OCI-LY1 (cell line): ENCODE measurements around the gene SLC22A1.

Experiments
- H2AFZ ChIP-seq: fragments of 200-600 bp; sonication (generic), shearing (Covaris generic); 2 replicates; pipeline ENCODE4 v1.6.0; 2014; ENCODE audit warnings: antibody characterized with exemption, mild to moderate bottlenecking, low read length
- H3F3A ChIP-seq: fragments of 200-600 bp; sonication (generic), shearing (Covaris generic); 2 replicates; pipeline ENCODE4 v1.6.0; 2014; ENCODE audit warnings: mild to moderate bottlenecking, antibody characterized with exemption, low read length, moderate library complexity; ENCODE audit not compliant: insufficient read depth
- H3K27ac ChIP-seq: fragments of 200-600 bp; sonication (generic); 2 replicates; pipeline ENCODE4 v1.5.1; 2014; ENCODE audit warnings: low read length, mixed run types, mild to moderate bottlenecking, low read depth; ENCODE audit not compliant: poor library complexity, severe bottlenecking
- H3K27me3 ChIP-seq: fragments of 200-600 bp; sonication (generic); 2 replicates; pipeline ENCODE4 v1.6.0; 2014; ENCODE audit warnings: antibody characterized with exemption, mild to moderate bottlenecking, low read length, moderate library complexity; ENCODE audit not compliant: insufficient read depth
- H3K36me3 ChIP-seq: fragments of 200-600 bp; sonication (generic); 2 replicates; pipeline ENCODE4 v1.6.1; 2014; ENCODE audit warnings: mild to moderate bottlenecking, antibody characterized with exemption, low read length, moderate library complexity, mixed read lengths; ENCODE audit not compliant: insufficient read depth
- H3K4me1 ChIP-seq: fragments of 200-600 bp; sonication (generic); 2 replicates; pipeline ENCODE4 v1.5.1; 2014; ENCODE audit warnings: mild to moderate bottlenecking, low read length, moderate library complexity; ENCODE audit not compliant: insufficient read depth, severe bottlenecking
- H3K4me2 ChIP-seq: fragments of 200-600 bp; sonication (generic), shearing (Covaris generic); 2 replicates; pipeline ENCODE4 v1.6.1; 2014; ENCODE audit warnings: low read length
- H3K4me3 ChIP-seq: fragments of 200-600 bp; sonication (generic); 2 replicates; pipeline ENCODE4 v1.5.1; 2014; ENCODE audit warnings: low read length, low read depth, mild to moderate bottlenecking, mixed read lengths; ENCODE audit not compliant: poor library complexity, severe bottlenecking
- H3K79me2 ChIP-seq: fragments of 200-600 bp; shearing (Covaris generic); 2 replicates; pipeline ENCODE4 v1.6.1; 2016; ENCODE audit warnings: mixed run types, low read length, mixed read lengths; ENCODE audit not compliant: insufficient read depth
- H3K9ac ChIP-seq: fragments of 200-600 bp; sonication (generic), shearing (Covaris generic); 2 replicates; pipeline ENCODE4 v1.6.1; 2014; ENCODE audit warnings: mild to moderate bottlenecking, low read length, mixed read lengths
- H3K9me2 ChIP-seq: fragments of 200-600 bp; sonication (generic), shearing (Covaris generic); 2 replicates; pipeline ENCODE4 v1.6.1; 2014; ENCODE audit warnings: low read depth, mild to moderate bottlenecking, low read length, mixed read lengths
- H3K9me3 ChIP-seq: fragments of 200-600 bp; shearing (Covaris generic); 2 replicates; pipeline ENCODE4 v1.6.1; 2014; ENCODE audit warnings: low read length, mixed read lengths
- H4K20me1 ChIP-seq: fragments of 200-600 bp; sonication (generic), shearing (Covaris generic); 2 replicates; pipeline ENCODE4 v1.6.0; 2016; ENCODE audit warnings: mild to moderate bottlenecking, low read length; ENCODE audit not compliant: insufficient read depth
- EZH2 ChIP-seq: fragments of 200-600 bp; sonication (generic), shearing (Covaris generic); IDR thresholded peaks from 2 replicates; pipeline ENCODE4 v1.8.0; 2017; ENCODE audit warnings: borderline replicate concordance, mixed run types, mild to moderate bottlenecking, antibody characterized with exemption, low read length, moderate library complexity, mixed read lengths
- TF ChIP-seq, protein P1 (sequence below): fragments of 200-600 bp; sonication (generic), shearing (Covaris generic); IDR thresholded peaks from 2 replicates; pipeline ENCODE4 v1.5.1; 2017; ENCODE audit warnings: mild to moderate bottlenecking, antibody characterized with exemption, low read length, moderate library complexity, mixed read lengths

Gene SLC22A1

DNA sequence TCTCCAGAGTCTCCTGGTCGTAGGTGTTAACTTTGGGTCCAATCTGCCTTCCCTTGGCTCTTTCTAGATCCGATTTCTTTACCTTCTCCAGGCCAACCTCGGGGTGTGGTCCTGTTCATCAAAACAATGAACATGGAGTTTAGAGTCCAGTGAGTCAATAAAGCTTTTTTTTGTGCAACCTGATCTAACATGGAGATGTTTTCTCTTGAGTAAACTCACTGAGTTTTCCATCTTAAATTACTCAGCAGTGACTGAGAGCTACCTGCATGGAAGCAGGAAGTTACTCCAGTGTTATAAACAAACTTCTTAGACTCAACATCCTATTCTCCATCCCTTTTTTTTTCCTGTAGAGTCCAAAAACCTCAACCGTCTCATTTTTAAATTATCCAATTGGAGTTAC, 14.9 kb upstream of the SLC22A1 start:
- TF ChIP-seq, protein P1, sequence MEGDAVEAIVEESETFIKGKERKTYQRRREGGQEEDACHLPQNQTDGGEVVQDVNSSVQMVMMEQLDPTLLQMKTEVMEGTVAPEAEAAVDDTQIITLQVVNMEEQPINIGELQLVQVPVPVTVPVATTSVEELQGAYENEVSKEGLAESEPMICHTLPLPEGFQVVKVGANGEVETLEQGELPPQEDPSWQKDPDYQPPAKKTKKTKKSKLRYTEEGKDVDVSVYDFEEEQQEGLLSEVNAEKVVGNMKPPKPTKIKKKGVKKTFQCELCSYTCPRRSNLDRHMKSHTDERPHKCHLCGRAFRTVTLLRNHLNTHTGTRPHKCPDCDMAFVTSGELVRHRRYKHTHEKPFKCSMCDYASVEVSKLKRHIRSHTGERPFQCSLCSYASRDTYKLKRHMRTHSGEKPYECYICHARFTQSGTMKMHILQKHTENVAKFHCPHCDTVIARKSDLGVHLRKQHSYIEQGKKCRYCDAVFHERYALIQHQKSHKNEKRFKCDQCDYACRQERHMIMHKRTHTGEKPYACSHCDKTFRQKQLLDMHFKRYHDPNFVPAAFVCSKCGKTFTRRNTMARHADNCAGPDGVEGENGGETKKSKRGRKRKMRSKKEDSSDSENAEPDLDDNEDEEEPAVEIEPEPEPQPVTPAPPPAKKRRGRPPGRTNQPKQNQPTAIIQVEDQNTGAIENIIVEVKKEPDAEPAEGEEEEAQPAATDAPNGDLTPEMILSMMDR, result no peak
- no peak for TF ChIP-seq EZH2
- Histone ChIP-seq H3K36me3 (peaks cover 7% of the 10 kb centered on the region; the same call in 1 of the 2 replicates), H3K4me1 (no peaks in the 10 kb centered on the region), H3K4me3 (no peak overlapping the region), H3K9ac (no peak overlapping the region), H3K27ac (no peak overlapping the region), H3F3A (no peaks in the 10 kb centered on the region), H2AFZ (no peak overlapping the region), H4K20me1 (no peaks in the 10 kb centered on the region), H3K79me2 (no peaks in the 10 kb centered on the region), H3K4me2 (no peak overlapping the region), H3K9me2 (no peaks in the 10 kb centered on the region), H3K9me3 (no peaks in the 10 kb centered on the region), H3K27me3 (no peaks in the 10 kb centered on the region)

DNA sequence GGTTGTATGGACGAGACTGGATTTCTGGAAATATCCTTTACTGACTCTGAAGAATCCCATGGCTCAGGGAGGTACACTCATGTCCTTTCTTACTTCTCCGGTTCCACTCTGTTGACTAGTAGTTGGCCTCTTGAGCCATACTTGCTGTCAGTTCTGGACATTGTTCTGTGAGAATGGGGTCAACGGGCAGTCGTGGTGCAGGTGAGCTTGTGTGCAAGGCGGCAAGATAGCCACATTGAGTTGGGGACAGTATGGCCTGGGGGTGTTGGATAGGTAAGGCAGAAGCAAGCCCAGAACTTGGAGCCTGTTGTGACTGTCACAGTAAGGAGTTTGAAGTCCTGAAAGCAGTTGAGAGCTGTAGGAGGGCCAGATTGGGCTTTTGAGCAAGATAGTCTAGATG, 13.5 kb upstream of the SLC22A1 start:
- Histone ChIP-seq H3K36me3 (peaks cover 7% of the 10 kb centered on the region; the same call in 1 of the 2 replicates), H3K9ac (no peak overlapping the region), H3F3A (no peaks in the 10 kb centered on the region), H3K27me3 (no peaks in the 10 kb centered on the region), H3K27ac (no peak overlapping the region), H3K4me1 (no peaks in the 10 kb centered on the region), H3K4me3 (no peak overlapping the region), H3K4me2 (no peak overlapping the region), H3K9me3 (no peaks in the 10 kb centered on the region), H3K79me2 (no peaks in the 10 kb centered on the region), H2AFZ (no peak overlapping the region), H3K9me2 (no peaks in the 10 kb centered on the region), H4K20me1 (no peaks in the 10 kb centered on the region)
- TF ChIP-seq EZH2, result no peak
- TF ChIP-seq, protein P1, result no peak

DNA sequence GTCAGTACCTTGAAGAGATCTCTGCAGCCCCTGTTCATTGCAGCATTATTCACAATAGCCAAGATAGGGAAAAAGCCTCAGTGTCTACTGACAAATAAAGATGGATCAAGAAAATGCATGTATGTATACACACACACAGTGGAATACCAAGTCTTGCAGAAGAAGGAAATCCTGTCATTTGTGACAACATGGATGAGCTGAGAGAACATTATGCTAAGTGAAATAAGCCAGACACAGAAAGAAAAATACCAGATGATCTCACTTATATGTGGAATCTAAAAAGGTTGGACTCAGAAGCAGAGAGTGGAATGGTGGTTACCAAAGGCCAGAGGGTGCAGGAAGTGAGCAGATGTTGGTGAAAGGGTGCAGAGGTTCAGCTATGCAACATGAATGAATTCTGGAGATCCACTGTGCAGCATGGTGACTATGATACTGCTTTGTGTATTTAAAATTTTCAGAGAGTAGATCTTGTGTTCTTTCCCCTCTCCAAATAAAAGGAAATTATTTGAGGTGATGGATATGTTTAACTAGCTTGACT, 11.0 kb upstream of the SLC22A1 start:
- H3F3A ChIP-seq, result no peaks in the 10 kb centered on the region
- H3K4me1 ChIP-seq, result no peaks in the 10 kb centered on the region
- no peaks in the 10 kb centered on the region for H3K36me3 ChIP-seq
- H3K4me3 ChIP-seq, result no peak overlapping the region
- no peak overlapping the region for H3K27ac ChIP-seq
- TF ChIP-seq, protein P1, result no peak
- H3K27me3 ChIP-seq, result no peaks in the 10 kb centered on the region
- H2AFZ ChIP-seq, result no peak overlapping the region
- no peaks in the 10 kb centered on the region for H3K9me3 ChIP-seq
- no peak overlapping the region for H3K9ac ChIP-seq
- no peaks in the 10 kb centered on the region for H3K79me2 ChIP-seq
- H3K4me2 ChIP-seq, result no peak overlapping the region
- H4K20me1 ChIP-seq, result no peaks in the 10 kb centered on the region
- H3K9me2 ChIP-seq, result no peaks in the 10 kb centered on the region
